HepG2 (cell line): ENCODE results near the gene ASH1L. TPM values are rescaled to one million over a fixed set of nuclear protein-coding genes. Genes with fewer than 3 reads are reported as not detected.
A peak's percentile ranks its signal among the peaks of the same experiment; 100 is the strongest.

Source experiments
- ARNT2 ChIP-seq: sonication (generic); formaldehyde crosslinking; IDR thresholded peaks from 2 replicates; pipeline ENCODE4 v1.8.0; 2022; ENCODE audit warnings: mild to moderate bottlenecking, low read depth, missing genetic modification reagents, moderate library complexity
- EHMT2 ChIP-seq: fragments of 200-600 bp; sonication (generic); IDR thresholded peaks from 2 replicates; pipeline ENCODE4 v1.7.0; 2017; ENCODE audit warnings: antibody characterized with exemption, low read depth, low read length, borderline replicate concordance
- JUN ChIP-seq: sonication (generic); formaldehyde crosslinking; IDR thresholded peaks from 2 replicates; pipeline ENCODE4 v1.4.0; 2020; ENCODE audit warnings: mild to moderate bottlenecking, missing genetic modification reagents
- NAIF1 ChIP-seq: sonication (generic); formaldehyde crosslinking; IDR thresholded peaks from 2 replicates; pipeline ENCODE4 v1.5.0; 2020; ENCODE audit warnings: mild to moderate bottlenecking, missing genetic modification reagents, borderline replicate concordance
- SALL2 ChIP-seq: sonication (generic); formaldehyde crosslinking; IDR thresholded peaks from 2 replicates; pipeline ENCODE4 v1.8.1; 2023; ENCODE audit warnings: mild to moderate bottlenecking, missing genetic modification reagents, inconsistent platforms
- SETDB1 ChIP-seq: sonication (generic); formaldehyde crosslinking; IDR thresholded peaks from 2 replicates; pipeline ENCODE4 v1.5.1; 2020; ENCODE audit warnings: missing genetic modification reagents, mild to moderate bottlenecking, borderline replicate concordance
- SP2 ChIP-seq: sonication (generic); formaldehyde crosslinking; IDR thresholded peaks from 2 replicates; pipeline ENCODE4 v1.5.1; 2020; ENCODE audit warnings: mild to moderate bottlenecking, missing genetic modification reagents
- ZBTB38 ChIP-seq: sonication (generic); formaldehyde crosslinking; IDR thresholded peaks from 2 replicates; pipeline ENCODE4 v1.5.1; 2020; ENCODE audit warnings: mild to moderate bottlenecking, missing genetic modification reagents
- ZNF44 ChIP-seq: sonication (generic); formaldehyde crosslinking; IDR thresholded peaks from 2 replicates; pipeline ENCODE4 v1.5.1; 2020; ENCODE audit warnings: mild to moderate bottlenecking, missing genetic modification reagents
- ZNF484 ChIP-seq: sonication (generic); formaldehyde crosslinking; IDR thresholded peaks from 2 replicates; pipeline ENCODE4 v1.5.1; 2020; ENCODE audit warnings: mild to moderate bottlenecking, low read depth, missing genetic modification reagents, borderline replicate concordance
- polyA plus RNA-seq, 8 experiments: library from polyadenylated mRNA; depleted of rRNA in 3 of 8; stranded (reverse) in 7 of 8; unstranded in 1 of 8; fragments of >200 nt; fragmentation: Illumina TruSeq in 4 of 8; extraction: Trizol in 4 of 8; gene quantifications; 2 replicates each; pipeline versions ENCODE4 v1.2.1 to v1.2.3, GENCODE V29; 2011 to 2016; ENCODE audit warnings: low read depth in 4 of 8, missing spikeins in 1 of 8, mixed read lengths in 1 of 8; ENCODE audit not compliant: insufficient read depth in 1 of 8
- total RNA-seq, 5 experiments: library from RNA; depleted of rRNA; stranded (reverse); fragments of >200 nt; fragmentation: Illumina TruSeq; extraction: Trizol; gene quantifications; 2 replicates each; pipeline ENCODE4 v1.2.3, GENCODE V29; 2016; ENCODE audit warnings: low read depth in 1 of 5
- TF ChIP-seq, protein P1 (sequence below): sonication (generic); formaldehyde crosslinking; IDR thresholded peaks from 2 replicates; pipeline ENCODE4 v1.4.0; 2020; ENCODE audit warnings: mild to moderate bottlenecking, missing genetic modification reagents
- TF ChIP-seq, protein P2 (sequence below): sonication (generic); formaldehyde crosslinking; IDR thresholded peaks from 2 replicates; pipeline ENCODE4 v1.4.0; 2020; ENCODE audit warnings: missing genetic modification reagents, borderline replicate concordance
- TF ChIP-seq, protein P3 (sequence below): sonication (generic); formaldehyde crosslinking; IDR thresholded peaks from 2 replicates; pipeline ENCODE4 v1.9.0; 2022; ENCODE audit warnings: missing genetic modification reagents, mild to moderate bottlenecking, borderline replicate concordance
- TF ChIP-seq, protein P4 (sequence below): IDR thresholded peaks from 2 replicates; pipeline ENCODE4 v1.6.1; 2016; ENCODE audit warnings: mild to moderate bottlenecking
- TF ChIP-seq, protein P5 (sequence below): sonication (generic); formaldehyde crosslinking; IDR thresholded peaks from 2 replicates; pipeline ENCODE4 v1.4.0; 2020; ENCODE audit warnings: missing genetic modification reagents

The ASH1L gene
- total and polyA plus RNA-seq, 2 of the 13 experiments (the other 11 are each of a cell fraction or from before 2014, with no cell fraction given), result 10.2 to 15.3 TPM

DNA sequence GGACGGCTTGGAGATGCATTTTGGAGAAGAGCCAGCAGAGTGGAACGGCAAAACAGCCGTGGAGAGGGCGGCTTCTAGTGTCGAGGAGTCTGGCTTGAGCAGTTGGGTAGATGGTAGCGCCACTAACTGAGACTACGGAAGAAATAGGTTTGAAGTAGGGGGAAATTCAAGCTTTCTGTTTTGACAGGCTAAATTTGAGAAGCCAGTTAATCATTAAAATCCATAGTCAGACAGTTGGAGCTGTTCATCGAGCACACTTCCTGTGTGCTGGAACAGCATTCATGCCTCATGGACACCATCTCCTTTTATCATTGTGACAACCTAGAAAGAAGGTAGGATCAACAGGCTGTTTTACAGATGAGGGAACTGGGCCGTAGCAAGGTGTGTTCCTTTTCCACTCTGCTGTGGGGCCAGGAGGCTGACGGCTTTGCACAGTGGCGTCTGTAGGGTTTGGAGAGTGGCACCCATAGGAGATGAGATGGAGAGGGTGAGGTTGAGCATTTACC lies 258.0 kb downstream of the ASH1L start (continued):
- TF ChIP-seq, protein P1, sequence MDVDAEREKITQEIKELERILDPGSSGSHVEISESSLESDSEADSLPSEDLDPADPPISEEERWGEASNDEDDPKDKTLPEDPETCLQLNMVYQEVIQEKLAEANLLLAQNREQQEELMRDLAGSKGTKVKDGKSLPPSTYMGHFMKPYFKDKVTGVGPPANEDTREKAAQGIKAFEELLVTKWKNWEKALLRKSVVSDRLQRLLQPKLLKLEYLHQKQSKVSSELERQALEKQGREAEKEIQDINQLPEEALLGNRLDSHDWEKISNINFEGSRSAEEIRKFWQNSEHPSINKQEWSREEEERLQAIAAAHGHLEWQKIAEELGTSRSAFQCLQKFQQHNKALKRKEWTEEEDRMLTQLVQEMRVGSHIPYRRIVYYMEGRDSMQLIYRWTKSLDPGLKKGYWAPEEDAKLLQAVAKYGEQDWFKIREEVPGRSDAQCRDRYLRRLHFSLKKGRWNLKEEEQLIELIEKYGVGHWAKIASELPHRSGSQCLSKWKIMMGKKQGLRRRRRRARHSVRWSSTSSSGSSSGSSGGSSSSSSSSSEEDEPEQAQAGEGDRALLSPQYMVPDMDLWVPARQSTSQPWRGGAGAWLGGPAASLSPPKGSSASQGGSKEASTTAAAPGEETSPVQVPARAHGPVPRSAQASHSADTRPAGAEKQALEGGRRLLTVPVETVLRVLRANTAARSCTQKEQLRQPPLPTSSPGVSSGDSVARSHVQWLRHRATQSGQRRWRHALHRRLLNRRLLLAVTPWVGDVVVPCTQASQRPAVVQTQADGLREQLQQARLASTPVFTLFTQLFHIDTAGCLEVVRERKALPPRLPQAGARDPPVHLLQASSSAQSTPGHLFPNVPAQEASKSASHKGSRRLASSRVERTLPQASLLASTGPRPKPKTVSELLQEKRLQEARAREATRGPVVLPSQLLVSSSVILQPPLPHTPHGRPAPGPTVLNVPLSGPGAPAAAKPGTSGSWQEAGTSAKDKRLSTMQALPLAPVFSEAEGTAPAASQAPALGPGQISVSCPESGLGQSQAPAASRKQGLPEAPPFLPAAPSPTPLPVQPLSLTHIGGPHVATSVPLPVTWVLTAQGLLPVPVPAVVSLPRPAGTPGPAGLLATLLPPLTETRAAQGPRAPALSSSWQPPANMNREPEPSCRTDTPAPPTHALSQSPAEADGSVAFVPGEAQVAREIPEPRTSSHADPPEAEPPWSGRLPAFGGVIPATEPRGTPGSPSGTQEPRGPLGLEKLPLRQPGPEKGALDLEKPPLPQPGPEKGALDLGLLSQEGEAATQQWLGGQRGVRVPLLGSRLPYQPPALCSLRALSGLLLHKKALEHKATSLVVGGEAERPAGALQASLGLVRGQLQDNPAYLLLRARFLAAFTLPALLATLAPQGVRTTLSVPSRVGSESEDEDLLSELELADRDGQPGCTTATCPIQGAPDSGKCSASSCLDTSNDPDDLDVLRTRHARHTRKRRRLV, result 0 out of 2 replicates have a peak, but pooled peaks have one; percentile 31
- TF ChIP-seq, protein P2, sequence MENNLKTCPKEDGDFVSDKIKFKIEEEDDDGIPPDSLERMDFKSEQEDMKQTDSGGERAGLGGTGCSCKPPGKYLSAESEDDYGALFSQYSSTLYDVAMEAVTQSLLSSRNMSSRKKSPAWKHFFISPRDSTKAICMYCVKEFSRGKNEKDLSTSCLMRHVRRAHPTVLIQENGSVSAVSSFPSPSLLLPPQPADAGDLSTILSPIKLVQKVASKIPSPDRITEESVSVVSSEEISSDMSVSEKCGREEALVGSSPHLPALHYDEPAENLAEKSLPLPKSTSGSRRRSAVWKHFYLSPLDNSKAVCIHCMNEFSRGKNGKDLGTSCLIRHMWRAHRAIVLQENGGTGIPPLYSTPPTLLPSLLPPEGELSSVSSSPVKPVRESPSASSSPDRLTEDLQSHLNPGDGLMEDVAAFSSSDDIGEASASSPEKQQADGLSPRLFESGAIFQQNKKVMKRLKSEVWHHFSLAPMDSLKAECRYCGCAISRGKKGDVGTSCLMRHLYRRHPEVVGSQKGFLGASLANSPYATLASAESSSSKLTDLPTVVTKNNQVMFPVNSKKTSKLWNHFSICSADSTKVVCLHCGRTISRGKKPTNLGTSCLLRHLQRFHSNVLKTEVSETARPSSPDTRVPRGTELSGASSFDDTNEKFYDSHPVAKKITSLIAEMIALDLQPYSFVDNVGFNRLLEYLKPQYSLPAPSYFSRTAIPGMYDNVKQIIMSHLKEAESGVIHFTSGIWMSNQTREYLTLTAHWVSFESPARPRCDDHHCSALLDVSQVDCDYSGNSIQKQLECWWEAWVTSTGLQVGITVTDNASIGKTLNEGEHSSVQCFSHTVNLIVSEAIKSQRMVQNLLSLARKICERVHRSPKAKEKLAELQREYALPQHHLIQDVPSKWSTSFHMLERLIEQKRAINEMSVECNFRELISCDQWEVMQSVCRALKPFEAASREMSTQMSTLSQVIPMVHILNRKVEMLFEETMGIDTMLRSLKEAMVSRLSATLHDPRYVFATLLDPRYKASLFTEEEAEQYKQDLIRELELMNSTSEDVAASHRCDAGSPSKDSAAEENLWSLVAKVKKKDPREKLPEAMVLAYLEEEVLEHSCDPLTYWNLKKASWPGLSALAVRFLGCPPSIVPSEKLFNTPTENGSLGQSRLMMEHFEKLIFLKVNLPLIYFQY, result no peak
- TF ChIP-seq, protein P3, sequence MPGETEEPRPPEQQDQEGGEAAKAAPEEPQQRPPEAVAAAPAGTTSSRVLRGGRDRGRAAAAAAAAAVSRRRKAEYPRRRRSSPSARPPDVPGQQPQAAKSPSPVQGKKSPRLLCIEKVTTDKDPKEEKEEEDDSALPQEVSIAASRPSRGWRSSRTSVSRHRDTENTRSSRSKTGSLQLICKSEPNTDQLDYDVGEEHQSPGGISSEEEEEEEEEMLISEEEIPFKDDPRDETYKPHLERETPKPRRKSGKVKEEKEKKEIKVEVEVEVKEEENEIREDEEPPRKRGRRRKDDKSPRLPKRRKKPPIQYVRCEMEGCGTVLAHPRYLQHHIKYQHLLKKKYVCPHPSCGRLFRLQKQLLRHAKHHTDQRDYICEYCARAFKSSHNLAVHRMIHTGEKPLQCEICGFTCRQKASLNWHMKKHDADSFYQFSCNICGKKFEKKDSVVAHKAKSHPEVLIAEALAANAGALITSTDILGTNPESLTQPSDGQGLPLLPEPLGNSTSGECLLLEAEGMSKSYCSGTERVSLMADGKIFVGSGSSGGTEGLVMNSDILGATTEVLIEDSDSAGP (CRISPR knock-in tag), result no peak
- TF ChIP-seq NAIF1, result no peak
- no peak for TF ChIP-seq ARNT2
- no peak for TF ChIP-seq EHMT2
- TF ChIP-seq, protein P4, sequence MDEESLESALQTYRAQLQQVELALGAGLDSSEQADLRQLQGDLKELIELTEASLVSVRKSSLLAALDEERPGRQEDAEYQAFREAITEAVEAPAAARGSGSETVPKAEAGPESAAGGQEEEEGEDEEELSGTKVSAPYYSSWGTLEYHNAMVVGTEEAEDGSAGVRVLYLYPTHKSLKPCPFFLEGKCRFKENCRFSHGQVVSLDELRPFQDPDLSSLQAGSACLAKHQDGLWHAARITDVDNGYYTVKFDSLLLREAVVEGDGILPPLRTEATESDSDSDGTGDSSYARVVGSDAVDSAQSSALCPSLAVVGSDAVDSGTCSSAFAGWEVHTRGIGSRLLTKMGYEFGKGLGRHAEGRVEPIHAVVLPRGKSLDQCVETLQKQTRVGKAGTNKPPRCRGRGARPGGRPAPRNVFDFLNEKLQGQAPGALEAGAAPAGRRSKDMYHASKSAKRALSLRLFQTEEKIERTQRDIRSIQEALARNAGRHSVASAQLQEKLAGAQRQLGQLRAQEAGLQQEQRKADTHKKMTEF, result no peak; the same call in 1 of the 2 replicates
- TF ChIP-seq SP2 (CRISPR knock-in tag), result no peak
- TF ChIP-seq SETDB1 (CRISPR knock-in tag), result no peak
- no peak for TF ChIP-seq JUN (CRISPR knock-in tag)
- TF ChIP-seq ZBTB38 (CRISPR knock-in tag), result 0 out of 2 replicates have a peak, but pooled peaks have one; percentile 20
- TF ChIP-seq, protein P5, sequence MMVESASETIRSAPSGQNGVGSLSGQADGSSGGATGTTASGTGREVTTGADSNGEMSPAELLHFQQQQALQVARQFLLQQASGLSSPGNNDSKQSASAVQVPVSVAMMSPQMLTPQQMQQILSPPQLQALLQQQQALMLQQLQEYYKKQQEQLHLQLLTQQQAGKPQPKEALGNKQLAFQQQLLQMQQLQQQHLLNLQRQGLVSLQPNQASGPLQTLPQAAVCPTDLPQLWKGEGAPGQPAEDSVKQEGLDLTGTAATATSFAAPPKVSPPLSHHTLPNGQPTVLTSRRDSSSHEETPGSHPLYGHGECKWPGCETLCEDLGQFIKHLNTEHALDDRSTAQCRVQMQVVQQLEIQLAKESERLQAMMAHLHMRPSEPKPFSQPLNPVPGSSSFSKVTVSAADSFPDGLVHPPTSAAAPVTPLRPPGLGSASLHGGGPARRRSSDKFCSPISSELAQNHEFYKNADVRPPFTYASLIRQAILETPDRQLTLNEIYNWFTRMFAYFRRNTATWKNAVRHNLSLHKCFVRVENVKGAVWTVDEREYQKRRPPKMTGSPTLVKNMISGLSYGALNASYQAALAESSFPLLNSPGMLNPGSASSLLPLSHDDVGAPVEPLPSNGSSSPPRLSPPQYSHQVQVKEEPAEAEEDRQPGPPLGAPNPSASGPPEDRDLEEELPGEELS (CRISPR knock-in tag), result no peak; the same call in 1 of the 2 replicates
- TF ChIP-seq ZNF44 (CRISPR knock-in tag), result no peak
- TF ChIP-seq SALL2 (CRISPR knock-in tag), result no peak
- TF ChIP-seq ZNF484 (CRISPR knock-in tag), result no peak
